Smooth muscle cell (in vitro differentiated cells): ENCODE measurements around the gene RND3. TPM values are rescaled to one million over a fixed set of nuclear protein-coding genes. Genes with fewer than 3 reads are reported as not detected.

ENCODE experiments used
- DNase-seq: peaks from one replicate; lab custom pipeline; 2025; ENCODE audit not compliant: unreplicated experiment; lab: John Stamatoyannopoulos, UW
- H2AFZ ChIP-seq: fragments of 200-600 bp; sonication (generic); 2 replicates; pipeline ENCODE4 v1.6.0; 2016; ENCODE audit warnings: antibody characterized with exemption, low read depth, mild to moderate bottlenecking
- H3F3A ChIP-seq: fragments of 200-600 bp; sonication (generic); 2 replicates; pipeline ENCODE4 v1.6.0; 2017; ENCODE audit warnings: antibody characterized with exemption, low read depth
- H3K27ac ChIP-seq: fragments of 200-600 bp; sonication (generic); 2 replicates; pipeline ENCODE4 v1.5.1; 2016; ENCODE audit warnings: low read depth, mild to moderate bottlenecking
- H3K27me3 ChIP-seq: fragments of 200-600 bp; sonication (generic); 2 replicates; pipeline ENCODE4 v1.6.1; 2016; ENCODE audit warnings: low read depth, mild to moderate bottlenecking
- H3K36me3 ChIP-seq: fragments of 200-600 bp; sonication (generic); 2 replicates; pipeline ENCODE4 v1.5.1; 2016; ENCODE audit warnings: low read depth
- H3K4me1 ChIP-seq: fragments of 200-600 bp; sonication (generic); 2 replicates; pipeline ENCODE4 v1.5.1; 2016; ENCODE audit warnings: low read depth
- H3K4me2 ChIP-seq: fragments of 200-600 bp; sonication (generic); 2 replicates; pipeline ENCODE4 v1.6.0; 2016; ENCODE audit warnings: mild to moderate bottlenecking
- H3K4me3 ChIP-seq: fragments of 200-600 bp; sonication (generic); 2 replicates; pipeline ENCODE4 v1.5.1; 2016; ENCODE audit warnings: mild to moderate bottlenecking
- H3K79me2 ChIP-seq: fragments of 200-600 bp; sonication (generic); 2 replicates; pipeline ENCODE4 v1.6.0; 2016; ENCODE audit warnings: low read depth, mild to moderate bottlenecking
- H3K9ac ChIP-seq: fragments of 200-600 bp; sonication (generic); 2 replicates; pipeline ENCODE4 v1.6.0; 2016; ENCODE audit warnings: low read depth
- H3K9me3 ChIP-seq: fragments of 200-600 bp; sonication (generic); replicated peaks from 2 replicates; pipeline ENCODE4 v1.5.1; 2016; ENCODE audit warnings: low read depth
- H4K20me1 ChIP-seq: fragments of 200-600 bp; sonication (generic); 2 replicates; pipeline ENCODE4 v1.6.0; 2016; ENCODE audit warnings: low read depth
- WGBS: methylation state at CpG from one replicate; pipeline ENCODE4 v1.1.7; 2016; ENCODE audit warnings: low lambda C conversion rate; 5-methylcytosine and 5-hydroxymethylcytosine counted together
- polyA plus RNA-seq: library from polyadenylated mRNA; unstranded; fragments of >200 nt; fragmentation: Nextera tagmentation; extraction: Ambion mirVana; gene quantifications from 2 replicates; pipeline ENCODE4 v1.2.1, GENCODE V29; 2016
- total RNA-seq: library from RNA; depleted of rRNA; stranded (reverse); fragments of >200 nt; gene quantifications from 2 replicates; pipeline ENCODE4 v1.2.3, GENCODE V29; 2014
- TF ChIP-seq, protein P1 (sequence below): fragments of 200-600 bp; sonication (generic); IDR thresholded peaks from 2 replicates; pipeline ENCODE4 v1.5.1; 2017; ENCODE audit warnings: borderline replicate concordance, mild to moderate bottlenecking, antibody characterized with exemption; ENCODE audit not compliant: insufficient read depth, poor library complexity, severe bottlenecking

RND3 gene
- total and polyA plus RNA-seq, 2 experiments from 2014 or later: 125 to 256 TPM

DNA sequence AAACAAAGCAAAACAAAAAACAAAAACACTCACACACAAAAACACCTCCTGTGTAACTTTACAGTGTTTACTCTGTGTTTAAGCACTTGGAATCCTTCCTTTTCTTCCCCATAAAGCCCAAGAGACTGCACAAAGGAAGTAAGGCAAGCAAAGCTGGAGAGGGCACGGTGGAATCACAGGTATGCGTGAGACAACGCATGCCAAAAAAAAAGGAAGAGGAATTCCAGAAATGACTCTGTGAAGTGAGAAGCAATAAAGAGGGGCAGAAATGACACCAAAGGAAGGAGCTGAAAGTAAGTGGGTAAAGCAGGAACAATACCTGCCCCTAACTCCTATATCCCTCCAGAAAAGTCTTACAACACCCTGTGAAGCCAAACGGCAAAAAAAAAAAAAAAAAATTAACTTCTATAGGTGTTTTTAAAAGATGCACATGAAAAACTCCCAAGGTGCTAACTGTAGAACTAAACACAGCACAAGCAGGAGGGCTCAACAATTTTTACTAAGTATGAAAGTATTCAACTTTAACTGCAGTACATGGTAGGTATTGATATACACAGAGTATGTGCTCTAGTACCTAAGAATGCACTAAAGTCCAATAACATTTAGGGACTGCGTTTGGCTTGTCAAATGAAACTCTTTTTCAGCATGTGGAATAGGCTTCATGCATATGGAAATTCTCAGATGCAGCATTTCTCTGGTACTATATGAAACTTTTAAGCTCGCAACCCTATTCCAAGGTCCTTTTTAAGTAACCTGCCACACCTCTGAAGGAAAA is 9.1 kb downstream of the RND3 start:
- Histone ChIP-seq H3K4me3 (peak overlapping the region; percentile 22), H3K27ac (peak overlapping the region; percentile 94), H3K4me2 (peak overlapping the region; percentile 75), H3K9ac (peak overlapping the region; percentile 67), H4K20me1 (peaks cover 96% of the 10 kb centered on the region), H3F3A (peaks cover 48% of the 10 kb centered on the region), H3K36me3 (no peaks in the 10 kb centered on the region), H3K79me2 (peaks cover 99% of the 10 kb centered on the region), H3K4me1 (peaks cover 66% of the 10 kb centered on the region), H2AFZ (no peak overlapping the region), H3K9me3 (no peaks in the 10 kb centered on the region), H3K27me3 (no peaks in the 10 kb centered on the region)
- 50% methylated on average over 6 of the region's 6 CpGs for WGBS
- TF ChIP-seq, protein P1, sequence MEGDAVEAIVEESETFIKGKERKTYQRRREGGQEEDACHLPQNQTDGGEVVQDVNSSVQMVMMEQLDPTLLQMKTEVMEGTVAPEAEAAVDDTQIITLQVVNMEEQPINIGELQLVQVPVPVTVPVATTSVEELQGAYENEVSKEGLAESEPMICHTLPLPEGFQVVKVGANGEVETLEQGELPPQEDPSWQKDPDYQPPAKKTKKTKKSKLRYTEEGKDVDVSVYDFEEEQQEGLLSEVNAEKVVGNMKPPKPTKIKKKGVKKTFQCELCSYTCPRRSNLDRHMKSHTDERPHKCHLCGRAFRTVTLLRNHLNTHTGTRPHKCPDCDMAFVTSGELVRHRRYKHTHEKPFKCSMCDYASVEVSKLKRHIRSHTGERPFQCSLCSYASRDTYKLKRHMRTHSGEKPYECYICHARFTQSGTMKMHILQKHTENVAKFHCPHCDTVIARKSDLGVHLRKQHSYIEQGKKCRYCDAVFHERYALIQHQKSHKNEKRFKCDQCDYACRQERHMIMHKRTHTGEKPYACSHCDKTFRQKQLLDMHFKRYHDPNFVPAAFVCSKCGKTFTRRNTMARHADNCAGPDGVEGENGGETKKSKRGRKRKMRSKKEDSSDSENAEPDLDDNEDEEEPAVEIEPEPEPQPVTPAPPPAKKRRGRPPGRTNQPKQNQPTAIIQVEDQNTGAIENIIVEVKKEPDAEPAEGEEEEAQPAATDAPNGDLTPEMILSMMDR: no peak
- DNase-seq: no peak

DNA sequence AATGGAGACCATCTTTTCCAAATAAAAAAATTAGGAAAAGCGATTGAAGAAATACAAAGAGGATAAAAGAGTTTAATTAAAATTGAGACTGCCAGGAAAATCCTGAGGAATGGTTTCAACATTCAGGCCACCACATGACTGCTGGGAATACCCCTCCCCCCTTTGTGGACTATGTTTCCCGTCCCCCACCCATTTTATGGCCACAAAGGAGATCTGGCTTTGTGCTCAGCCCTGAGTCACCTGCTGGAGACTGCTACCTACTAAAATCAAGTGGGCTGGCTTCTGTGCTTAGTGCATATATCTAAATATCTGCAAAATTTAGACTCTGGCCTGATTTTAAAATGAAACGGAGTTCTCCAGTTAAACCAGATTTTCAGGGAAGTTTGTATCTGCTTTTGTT is 10.1 kb downstream of the RND3 start:
- no peaks in the 10 kb centered on the region for H3K36me3 ChIP-seq
- H3F3A ChIP-seq: peaks cover 57% of the 10 kb centered on the region
- peaks cover 90% of the 10 kb centered on the region for H4K20me1 ChIP-seq
- H3K27me3 ChIP-seq: no peaks in the 10 kb centered on the region
- no peak overlapping the region for H2AFZ ChIP-seq
- H3K9me3 ChIP-seq: no peaks in the 10 kb centered on the region
- WGBS: 64% methylated on average over 3 of the region's 3 CpGs
- peak overlapping the region; percentile 75 for H3K4me2 ChIP-seq
- H3K4me1 ChIP-seq: peaks cover 71% of the 10 kb centered on the region
- TF ChIP-seq, protein P1: no peak
- DNase-seq: no peak
- H3K9ac ChIP-seq: peak overlapping the region; percentile 67
- H3K27ac ChIP-seq: peak overlapping the region; percentile 94
- H3K4me3 ChIP-seq: peak overlapping the region; percentile 22
- peaks cover 89% of the 10 kb centered on the region for H3K79me2 ChIP-seq

DNA sequence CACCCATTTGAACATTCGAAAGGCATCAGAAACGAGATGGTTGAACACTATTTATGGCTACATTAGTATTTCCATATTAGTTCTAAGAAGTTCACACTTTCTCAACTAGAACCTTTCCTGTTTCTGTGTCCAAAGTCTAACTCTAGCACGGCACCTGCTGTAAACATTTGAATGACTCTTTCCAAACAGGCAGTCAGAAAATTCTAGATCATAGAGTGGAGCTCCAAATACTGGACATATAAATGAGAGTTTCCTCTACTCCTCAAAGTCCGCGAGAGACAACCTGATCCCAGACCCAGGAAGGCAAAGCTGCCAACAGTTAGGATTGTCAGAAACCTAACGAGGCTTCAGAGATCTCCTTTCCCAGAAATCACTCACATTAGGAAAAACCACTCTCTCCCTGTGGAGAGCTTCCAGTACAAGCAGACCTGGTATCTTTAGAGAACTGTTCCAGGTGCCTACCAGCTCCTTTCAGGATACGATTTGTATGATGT is 10.6 kb downstream of the RND3 start:
- peak overlapping the region; percentile 75 for H3K4me2 ChIP-seq
- peak overlapping the region; percentile 22 for H3K4me3 ChIP-seq
- peaks cover 62% of the 10 kb centered on the region for H3F3A ChIP-seq
- no peaks in the 10 kb centered on the region for H3K9me3 ChIP-seq
- peaks cover 87% of the 10 kb centered on the region for H3K79me2 ChIP-seq
- H3K27me3 ChIP-seq: no peaks in the 10 kb centered on the region
- H2AFZ ChIP-seq: no peak overlapping the region
- peak overlapping the region; percentile 67 for H3K9ac ChIP-seq
- peaks cover 76% of the 10 kb centered on the region for H3K4me1 ChIP-seq
- 71% methylated on average over 7 of the region's 7 CpGs for WGBS
- H3K27ac ChIP-seq: peak overlapping the region; percentile 94
- H4K20me1 ChIP-seq: peaks cover 90% of the 10 kb centered on the region
- TF ChIP-seq, protein P1: no peak
- DNase-seq: no peak
- no peaks in the 10 kb centered on the region for H3K36me3 ChIP-seq
